CD14-positive monocyte (primary cell): ENCODE data around the gene XRCC4. TPM values are rescaled to one million over a fixed set of nuclear protein-coding genes. Genes with fewer than 3 reads are reported as not detected.

Experiments
- DNase-seq, 3 donors: peaks; one replicate each; pipeline ENCODE4 v3.0.0-alpha.2; 2011 to 2022
- H2AFZ ChIP-seq: 2 replicates; pipeline ENCODE4 v1.6.0; 2012; ENCODE audit warnings: mild to moderate bottlenecking, low read depth, low read length, inconsistent platforms; ENCODE audit not compliant: insufficient read depth, poor library complexity, severe bottlenecking
- H3K27ac ChIP-seq, 2 donors: 1 replicate in 1 of 2; 2 replicates in 1 of 2; pipeline ENCODE4 v1.5.1; 2012 to 2013; ENCODE audit warnings: low read length in 2 of 2, control low read depth in 1 of 2, inconsistent platforms in 1 of 2, low read depth in 1 of 2, mild to moderate bottlenecking in 1 of 2
- H3K27me3 ChIP-seq, 2 donors: one replicate each; pipeline versions ENCODE4 v1.6.0 to v1.6.1; 2011 to 2013; ENCODE audit warnings: low read length in 2 of 2; ENCODE audit not compliant: control insufficient read depth in 2 of 2, insufficient read depth in 2 of 2
- H3K36me3 ChIP-seq, 2 donors: replicated peaks in 1 of 2; 1 replicate in 1 of 2; 2 replicates in 1 of 2; pipeline versions ENCODE4 v1.5.1 to v1.6.1; 2012 to 2013; ENCODE audit warnings: low read length in 2 of 2, control low read depth in 1 of 2, inconsistent platforms in 1 of 2, mild to moderate bottlenecking in 1 of 2; ENCODE audit not compliant: insufficient read depth in 2 of 2, control insufficient read depth in 1 of 2
- H3K4me1 ChIP-seq, 2 donors: 1 replicate in 1 of 2; 2 replicates in 1 of 2; pipeline versions ENCODE4 v1.5.1 to v1.6.1; 2012 to 2013; ENCODE audit warnings: low read length in 2 of 2, control low read depth in 1 of 2, inconsistent platforms in 1 of 2, mild to moderate bottlenecking in 1 of 2, moderate library complexity in 1 of 2; ENCODE audit not compliant: insufficient read depth in 2 of 2, control insufficient read depth in 1 of 2
- H3K4me2 ChIP-seq: replicated peaks from 2 replicates; pipeline ENCODE3; 2012; ENCODE audit warnings: low read length, moderate library complexity, mild to moderate bottlenecking; ENCODE audit not compliant: poor library complexity, severe bottlenecking; ENCODE audit errors: extremely low read depth
- H3K4me3 ChIP-seq, 3 experiments: fragments of 200-600 bp in 1 of 3; sonication (generic) in 1 of 3; replicated peaks in 1 of 3; 1 replicate in 2 of 3; 2 replicates in 1 of 3; pipeline ENCODE4 v1.5.1; 2011 to 2013; ENCODE audit warnings: low read length in 3 of 3, mild to moderate bottlenecking in 3 of 3, control low read depth in 2 of 3, low read depth in 2 of 3, inconsistent platforms in 1 of 3, moderate library complexity in 1 of 3
- H3K79me2 ChIP-seq: 2 replicates; pipeline ENCODE4 v1.6.0; 2012; ENCODE audit warnings: mild to moderate bottlenecking, control low read depth, inconsistent platforms, low read length, moderate library complexity; ENCODE audit not compliant: insufficient read depth
- H3K9ac ChIP-seq: 2 replicates; pipeline ENCODE4 v1.6.0; 2017; ENCODE audit warnings: low read length, mild to moderate bottlenecking; ENCODE audit not compliant: insufficient read depth, poor library complexity, severe bottlenecking
- H3K9me3 ChIP-seq, 2 donors: replicated peaks in 1 of 2; 1 replicate in 1 of 2; 2 replicates in 1 of 2; pipeline versions ENCODE4 v1.5.1 to v1.6.1; 2012 to 2013; ENCODE audit warnings: low read length in 2 of 2, control low read depth in 1 of 2; ENCODE audit not compliant: control insufficient read depth in 1 of 2, insufficient read depth in 1 of 2
- H4K20me1 ChIP-seq: 2 replicates; pipeline ENCODE4 v1.6.0; 2012; ENCODE audit warnings: mild to moderate bottlenecking, low read length, control low read depth, moderate library complexity; ENCODE audit not compliant: insufficient read depth
- H3K27ac Mint-ChIP-seq, 7 donors: one replicate each; pipeline ENCODE4 v1.8.0; 2020; ENCODE audit warnings: mild to moderate bottlenecking in 7 of 7, mixed read lengths in 7 of 7, moderate library complexity in 6 of 7, inconsistent platforms in 2 of 7
- H3K27me3 Mint-ChIP-seq, 3 donors: one replicate each; pipeline ENCODE4 v1.8.0; 2021 to 2022; ENCODE audit warnings: low read depth in 3 of 3, mild to moderate bottlenecking in 3 of 3, mixed read lengths in 3 of 3, moderate library complexity in 3 of 3, inconsistent platforms in 1 of 3
- H3K36me3 Mint-ChIP-seq, 2 donors: one replicate each; pipeline ENCODE4 v1.8.0; 2020; ENCODE audit warnings: mixed read lengths in 2 of 2, inconsistent platforms in 1 of 2, mild to moderate bottlenecking in 1 of 2
- H3K4me1 Mint-ChIP-seq: one replicate; pipeline ENCODE4 v1.8.0; 2020; ENCODE audit warnings: mild to moderate bottlenecking, mixed read lengths
- H3K4me3 Mint-ChIP-seq, 2 donors: one replicate each; pipeline ENCODE4 v1.8.0; 2020; ENCODE audit warnings: mild to moderate bottlenecking in 2 of 2, mixed read lengths in 2 of 2, moderate library complexity in 1 of 2
- H3K9me3 Mint-ChIP-seq, 7 donors: one replicate each; pipeline ENCODE4 v1.8.0; 2020 to 2022; ENCODE audit warnings: mixed read lengths in 7 of 7, mild to moderate bottlenecking in 6 of 7, moderate library complexity in 6 of 7, inconsistent platforms in 2 of 7
- CTCF ChIP-seq: fragments of 200-600 bp; IDR thresholded peaks from one replicate; pipeline ENCODE4 v1.8.0; 2022; ENCODE audit warnings: antibody characterized with exemption, mild to moderate bottlenecking
- WGBS: methylation state at CpG from one replicate; pipeline ENCODE4 v1.1.5; 2013; ENCODE audit warnings: missing lambda C conversion rate; ENCODE audit not compliant: insufficient coverage; 5-methylcytosine and 5-hydroxymethylcytosine counted together
- intact Hi-C, 2 donors: fragments of 100-400 bp; cut with micrococcal nuclease; formaldehyde crosslinking; loops; one replicate each; pipeline versions ENCODE4 v1.15.0 to v1.15.1; 2023
- polyA plus RNA-seq, 3 donors: library from polyadenylated mRNA; depleted of rRNA in 1 of 3; unstranded in 2 of 3; stranded (reverse) in 1 of 3; fragments of 300-500 nt in 2 of 3; fragments of >200 nt in 1 of 3; fragmentation: Illumina TruSeq in 2 of 3; gene quantifications; 1 replicate in 2 of 3; 2 replicates in 1 of 3; pipeline ENCODE4 v1.2.3, GENCODE V29; 2012 to 2021

The XRCC4 gene
- polyA plus RNA-seq, 3 donors = 4.0 to 21.8 (median 16.3) TPM

- Histone ChIP-seq H4K20me1 (no peaks in the 10 kb centered on the region), H3K4me2 (no peak overlapping the region), H3K9me3 (no peaks in the 10 kb centered on the region), H2AFZ (no peak overlapping the region), H3K9ac (no peak overlapping the region), H3K4me3 (no peak overlapping the region), H3K27ac (no peak overlapping the region), H3K4me1 (no peaks in the 10 kb centered on the region), H3K79me2 (peaks cover 22% of the 10 kb centered on the region), H3K36me3 (peaks cover 4 to 20% of the 10 kb centered on the region in 2 donors), H3K27me3 (no peaks in the 10 kb centered on the region)
- no peaks in the 10 kb centered on the region for H3K4me1 Mint-ChIP-seq
- peaks cover 0 to 5% (median 0%) of the 10 kb centered on the region in 7 donors for H3K9me3 Mint-ChIP-seq
- no peak for TF ChIP-seq CTCF
- H3K27me3 Mint-ChIP-seq = no peaks in the 10 kb centered on the region
- H3K4me3 Mint-ChIP-seq = no peak overlapping the region
- intact Hi-C loops = no loop called here
- no peak overlapping the region for H3K27ac Mint-ChIP-seq
- no peak for DNase-seq
- H3K36me3 Mint-ChIP-seq = peaks cover 12 to 22% of the 10 kb centered on the region in 2 donors
Observed at GRCh38 chr5:83104021-83104420, 26.7 kb downstream of the XRCC4 start.

- H3K27ac Mint-ChIP-seq = no peak overlapping the region
- H3K9ac ChIP-seq = no peak overlapping the region
Observed at GRCh38 chr5:83107692-83108420, 30.5 kb downstream of the XRCC4 start.

More at GRCh38 chr5:83107692-83108420, 30.5 kb downstream of the XRCC4 start:
- TF ChIP-seq CTCF = no peak
- Histone ChIP-seq H3K79me2 (peaks cover 3% of the 10 kb centered on the region), H4K20me1 (no peaks in the 10 kb centered on the region), H3K4me1 (no peaks in the 10 kb centered on the region), H3K4me2 (no peak overlapping the region), H2AFZ (no peak overlapping the region), H3K27me3 (no peaks in the 10 kb centered on the region), H3K9me3 (peaks cover 5 to 9% of the 10 kb centered on the region in 2 donors), H3K4me3 (no peak overlapping the region), H3K36me3 (peaks cover 9 to 29% of the 10 kb centered on the region in 2 donors), H3K27ac (no peak overlapping the region)
- WGBS = 100% methylated on average over 2 of the region's 3 CpGs
- DNase-seq = no peak
- Mint-ChIP-seq H3K36me3 (peaks cover 33 to 48% of the 10 kb centered on the region in 2 donors), H3K4me1 (no peaks in the 10 kb centered on the region), H3K4me3 (no peak overlapping the region), H3K27me3 (no peaks in the 10 kb centered on the region), H3K9me3 (peaks cover 2 to 10% (median 7%) of the 10 kb centered on the region in 7 donors)
- intact Hi-C loops = no loop called here
